Natural killer cell (primary cell): ENCODE results near the gene TUBGCP6. TPM values are rescaled to one million over a fixed set of nuclear protein-coding genes. Genes with fewer than 3 reads are reported as not detected.

Experiments
- ATAC-seq, 3 donors: fragments of 150-1000 bp in 2 of 3; fragments of 200-7000 bp in 1 of 3; cut with Tn5 transposase; 1 replicate in 1 of 3; 2 replicates in 2 of 3; pipeline ENCODE4 v1.10.0; 2021; ENCODE audit warnings: mild to moderate bottlenecking in 2 of 3, moderate library complexity in 2 of 3
- DNase-seq, 2 donors: peaks; one replicate each; pipeline versions ENCODE4 v3.0.0 to v3.0.0-alpha.2; 2013 to 2021; ENCODE audit warnings: mixed read lengths in 1 of 2
- H3K27ac ChIP-seq: one replicate; pipeline ENCODE4 v1.5.1; 2013; ENCODE audit warnings: mild to moderate bottlenecking, low read length
- H3K27me3 ChIP-seq: one replicate; pipeline ENCODE4 v1.6.1; 2013; ENCODE audit warnings: low read length; ENCODE audit not compliant: control insufficient read depth, insufficient read depth
- H3K36me3 ChIP-seq: one replicate; pipeline ENCODE4 v1.6.1; 2013; ENCODE audit warnings: low read length; ENCODE audit not compliant: control insufficient read depth, insufficient read depth
- H3K4me1 ChIP-seq: one replicate; pipeline ENCODE4 v1.6.1; 2013; ENCODE audit warnings: low read length; ENCODE audit not compliant: control insufficient read depth, insufficient read depth
- H3K4me3 ChIP-seq: one replicate; pipeline ENCODE4 v1.5.1; 2013; ENCODE audit warnings: low read length
- H3K9me3 ChIP-seq: one replicate; pipeline ENCODE4 v1.6.1; 2013; ENCODE audit warnings: low read length; ENCODE audit not compliant: control insufficient read depth, insufficient read depth
- H3K27ac Mint-ChIP-seq, 2 donors: one replicate each; pipeline ENCODE4 v1.8.0; 2022; ENCODE audit warnings: mild to moderate bottlenecking in 2 of 2, mixed read lengths in 2 of 2, moderate library complexity in 1 of 2
- H3K27me3 Mint-ChIP-seq, 2 donors: one replicate each; pipeline ENCODE4 v1.8.0; 2022; ENCODE audit warnings: low read depth in 2 of 2, mixed read lengths in 2 of 2
- H3K36me3 Mint-ChIP-seq: one replicate; pipeline ENCODE4 v1.8.0; 2022; ENCODE audit warnings: mixed read lengths
- H3K4me1 Mint-ChIP-seq, 2 donors: one replicate each; pipeline ENCODE4 v1.8.0; 2022; ENCODE audit warnings: mixed read lengths in 2 of 2
- H3K4me3 Mint-ChIP-seq: one replicate; pipeline ENCODE4 v1.8.0; 2022; ENCODE audit warnings: mild to moderate bottlenecking, moderate library complexity, mixed read lengths
- H3K9me3 Mint-ChIP-seq, 2 donors: one replicate each; pipeline ENCODE4 v1.8.0; 2022; ENCODE audit warnings: mixed read lengths in 2 of 2
- CTCF ChIP-seq: fragments of 200-600 bp; IDR thresholded peaks from one replicate; pipeline ENCODE4 v1.8.0; 2022; ENCODE audit warnings: antibody characterized with exemption
- WGBS: methylation state at CpG from one replicate; pipeline ENCODE4 v1.1.7; 2013; ENCODE audit warnings: missing lambda C conversion rate; ENCODE audit not compliant: insufficient coverage; 5-methylcytosine and 5-hydroxymethylcytosine counted together
- intact Hi-C: fragments of 100-400 bp; cut with micrococcal nuclease; formaldehyde crosslinking; loops from one replicate; pipeline ENCODE4 v1.14.2; 2022
- total RNA-seq, 4 donors: library from RNA; stranded (reverse); fragments of 120-200 nt in 1 of 4; gene quantifications; one replicate each; pipeline versions ENCODE4 v1.2.3 to v1.2.4, GENCODE V29; 2013 to 2022

The TUBGCP6 gene
- total RNA-seq, 3 donors from 2014 or later (not counting 1 experiment from before 2014, with no cell fraction given) = 105 to 126 (median 118) TPM

- Histone ChIP-seq H3K27me3 (no peaks in the 10 kb centered on the region), H3K4me3 (no peak overlapping the region), H3K36me3 (no peaks in the 10 kb centered on the region), H3K4me1 (no peaks in the 10 kb centered on the region), H3K9me3 (no peaks in the 10 kb centered on the region), H3K27ac (no peak overlapping the region)
- H3K27ac Mint-ChIP-seq = no peak overlapping the region
- H3K4me3 Mint-ChIP-seq = no peak overlapping the region
- no peaks in the 10 kb centered on the region for H3K27me3 Mint-ChIP-seq
- H3K9me3 Mint-ChIP-seq = no peaks in the 10 kb centered on the region
- no peak for ATAC-seq
- H3K36me3 Mint-ChIP-seq = no peaks in the 10 kb centered on the region
- TF ChIP-seq CTCF = no peak
- intact Hi-C loops = no loop called here
- no peaks in the 10 kb centered on the region for H3K4me1 Mint-ChIP-seq
- 95% methylated on average over 34 of the region's 34 CpGs for WGBS
- DNase-seq = no peak
These were observed 40.9 kb upstream of the TUBGCP6 start for GRCh38 chr22:50285568-50286229.

GRCh38 chr22:50284479-50284878 is 39.7 kb upstream of the TUBGCP6 start:
- H3K36me3 Mint-ChIP-seq = no peaks in the 10 kb centered on the region
- H3K27ac Mint-ChIP-seq = no peak overlapping the region
- Histone ChIP-seq H3K27me3 (no peaks in the 10 kb centered on the region), H3K36me3 (no peaks in the 10 kb centered on the region), H3K9me3 (no peaks in the 10 kb centered on the region), H3K27ac (no peak overlapping the region), H3K4me3 (no peak overlapping the region), H3K4me1 (no peaks in the 10 kb centered on the region)
- WGBS = 90% methylated on average over 13 of the region's 13 CpGs
- H3K27me3 Mint-ChIP-seq = no peaks in the 10 kb centered on the region
- H3K4me1 Mint-ChIP-seq = no peaks in the 10 kb centered on the region
- intact Hi-C loops = no loop called here
- TF ChIP-seq CTCF = no peak
- no peak for ATAC-seq
- no peak for DNase-seq
- H3K4me3 Mint-ChIP-seq = no peak overlapping the region
- H3K9me3 Mint-ChIP-seq = no peaks in the 10 kb centered on the region

GRCh38 chr22:50283821-50284220 is 39.0 kb upstream of the TUBGCP6 start:
- H3K27ac ChIP-seq = no peak overlapping the region
- H3K4me1 Mint-ChIP-seq = no peaks in the 10 kb centered on the region
- DNase-seq (no peak), ATAC-seq (no peak)
- H3K4me3 Mint-ChIP-seq = no peak overlapping the region
- H3K9me3 Mint-ChIP-seq = no peaks in the 10 kb centered on the region
- TF ChIP-seq CTCF = no peak
- H3K27ac Mint-ChIP-seq = no peak overlapping the region
- no peaks in the 10 kb centered on the region for H3K36me3 ChIP-seq
- no peaks in the 10 kb centered on the region for H3K36me3 Mint-ChIP-seq
- no peaks in the 10 kb centered on the region for H3K9me3 ChIP-seq
- intact Hi-C loops = no loop called here
- no peak overlapping the region for H3K4me3 ChIP-seq
- H3K27me3 ChIP-seq = no peaks in the 10 kb centered on the region
- H3K4me1 ChIP-seq = no peaks in the 10 kb centered on the region
- 93% methylated on average over 29 of the region's 30 CpGs for WGBS
- H3K27me3 Mint-ChIP-seq = no peaks in the 10 kb centered on the region
